HepG2 (cell line): ENCODE data around the gene STX1B. TPM values are rescaled to one million over a fixed set of nuclear protein-coding genes. Genes with fewer than 3 reads are reported as not detected.
A peak's percentile ranks its signal among the peaks of the same experiment; 100 is the strongest.

Source experiments
- CCDC6 ChIP-seq: sonication (generic); formaldehyde crosslinking; IDR thresholded peaks from 2 replicates; pipeline ENCODE4 v1.8.1; 2022; ENCODE audit warnings: mild to moderate bottlenecking, missing genetic modification reagents, moderate library complexity
- ETV6 ChIP-seq: sonication (generic); formaldehyde crosslinking; conservative IDR thresholded peaks from 2 replicates; pipeline ENCODE4 v1.4.0; 2020; ENCODE audit warnings: missing genetic modification reagents
- HMG20B ChIP-seq: conservative IDR thresholded peaks from 2 replicates; pipeline ENCODE4 v1.6.1; 2016; ENCODE audit warnings: missing genetic modification reagents, missing compliant biosample characterization
- HNRNPH1 ChIP-seq: fragments of 200-400 bp; formaldehyde crosslinking; optimal IDR thresholded peaks from 2 replicates; pipeline ENCODE3; 2017; ENCODE audit warnings: mild to moderate bottlenecking, low read depth, low read length
- HNRNPL ChIP-seq: fragments of 200-400 bp; formaldehyde crosslinking; IDR thresholded peaks from 2 replicates; pipeline ENCODE4 v1.6.1; 2017; ENCODE audit warnings: mild to moderate bottlenecking, low read depth, low read length
- JUND ChIP-seq: sonication (generic); formaldehyde crosslinking; IDR thresholded peaks from 2 replicates; pipeline ENCODE4 v1.8.0; 2022; ENCODE audit warnings: mild to moderate bottlenecking, missing genetic modification reagents
- NFKBIZ ChIP-seq: IDR thresholded peaks from 2 replicates; pipeline ENCODE4 v1.6.1; 2018; ENCODE audit warnings: missing genetic modification reagents, missing compliant biosample characterization
- NPAS2 ChIP-seq: sonication (generic); formaldehyde crosslinking; IDR thresholded peaks from 2 replicates; pipeline ENCODE4 v1.8.0; 2022; ENCODE audit warnings: mild to moderate bottlenecking, missing genetic modification reagents, borderline replicate concordance
- NR2F1 ChIP-seq, 2 experiments: fragments of 450-650 bp in 1 of 2; formaldehyde crosslinking in 1 of 2; IDR thresholded peaks; 2 replicates each; pipeline versions ENCODE4 v1.5.0 to v1.6.1; 2016 to 2020; ENCODE audit warnings: mild to moderate bottlenecking in 1 of 2, missing compliant biosample characterization in 1 of 2, missing genetic modification reagents in 1 of 2, moderate library complexity in 1 of 2
- SOX5 ChIP-seq: IDR thresholded peaks from 2 replicates; pipeline ENCODE4 v1.6.1; 2016; ENCODE audit warnings: borderline replicate concordance
- SOX6 ChIP-seq, 2 experiments: fragments of 450-650 bp in 1 of 2; sonication (generic) in 1 of 2; formaldehyde crosslinking in 1 of 2; IDR thresholded peaks; 2 replicates each; pipeline versions ENCODE4 v1.4.0 to v1.6.1; 2017 to 2020; ENCODE audit warnings: antibody characterized with exemption in 1 of 2, mild to moderate bottlenecking in 1 of 2, missing genetic modification reagents in 1 of 2
- WIZ ChIP-seq: sonication (generic); formaldehyde crosslinking; IDR thresholded peaks from 2 replicates; pipeline ENCODE4 v1.5.1; 2020; ENCODE audit warnings: mild to moderate bottlenecking, missing genetic modification reagents
- XBP1 ChIP-seq: sonication (generic); formaldehyde crosslinking; IDR thresholded peaks from 2 replicates; pipeline ENCODE4 v1.5.0; 2020; ENCODE audit warnings: missing genetic modification reagents
- ZBTB20 ChIP-seq: sonication (generic); formaldehyde crosslinking; IDR thresholded peaks from 2 replicates; pipeline ENCODE4 v1.8.1; 2023; ENCODE audit warnings: missing genetic modification reagents, low read depth, mild to moderate bottlenecking, borderline replicate concordance
- ZEB1 ChIP-seq: IDR thresholded peaks from 2 replicates; pipeline ENCODE4 v1.6.1; 2012; ENCODE audit warnings: mild to moderate bottlenecking, low read depth, inconsistent platforms; ENCODE audit not compliant: insufficient replicate concordance
- ZNF207 ChIP-seq: fragments of 450-650 bp; IDR thresholded peaks from 2 replicates; pipeline ENCODE4 v1.6.1; 2016; ENCODE audit warnings: antibody characterized with exemption, borderline replicate concordance
- ZNF329 ChIP-seq: sonication (generic); formaldehyde crosslinking; IDR thresholded peaks from 2 replicates; pipeline ENCODE4 v1.9.0; 2021; ENCODE audit warnings: low read depth, mild to moderate bottlenecking, missing genetic modification reagents
- ZNF747 ChIP-seq: sonication (generic); formaldehyde crosslinking; IDR thresholded peaks from 2 replicates; pipeline ENCODE4 v1.8.1; 2023; ENCODE audit warnings: missing genetic modification reagents, mild to moderate bottlenecking, borderline replicate concordance
- ZNF782 ChIP-seq: sonication (generic); formaldehyde crosslinking; IDR thresholded peaks from 2 replicates; pipeline ENCODE4 v1.4.0; 2020; ENCODE audit warnings: missing genetic modification reagents, mild to moderate bottlenecking, borderline replicate concordance
- ZNF790 ChIP-seq: sonication (generic); formaldehyde crosslinking; IDR thresholded peaks from 2 replicates; pipeline ENCODE4 v1.8.0; 2022; ENCODE audit warnings: missing genetic modification reagents, mild to moderate bottlenecking, borderline replicate concordance
- ZNF816 ChIP-seq: sonication (generic); formaldehyde crosslinking; IDR thresholded peaks from 2 replicates; pipeline ENCODE4 v1.8.0; 2022; ENCODE audit warnings: missing genetic modification reagents, mild to moderate bottlenecking, borderline replicate concordance
- polyA plus RNA-seq, 8 experiments: library from polyadenylated mRNA; depleted of rRNA in 3 of 8; stranded (reverse) in 7 of 8; unstranded in 1 of 8; fragments of >200 nt; fragmentation: Illumina TruSeq in 4 of 8; extraction: Trizol in 4 of 8; gene quantifications; 2 replicates each; pipeline versions ENCODE4 v1.2.1 to v1.2.3, GENCODE V29; 2011 to 2016; ENCODE audit warnings: low read depth in 4 of 8, missing spikeins in 1 of 8, mixed read lengths in 1 of 8; ENCODE audit not compliant: insufficient read depth in 1 of 8
- total RNA-seq, 5 experiments: library from RNA; depleted of rRNA; stranded (reverse); fragments of >200 nt; fragmentation: Illumina TruSeq; extraction: Trizol; gene quantifications; 2 replicates each; pipeline ENCODE4 v1.2.3, GENCODE V29; 2016; ENCODE audit warnings: low read depth in 1 of 5
- TF ChIP-seq, protein P1 (sequence below): sonication (generic); formaldehyde crosslinking; IDR thresholded peaks from 2 replicates; pipeline ENCODE4 v1.5.1; 2020; ENCODE audit warnings: mild to moderate bottlenecking, missing genetic modification reagents
- TF ChIP-seq, protein P2 (sequence below): sonication (generic); formaldehyde crosslinking; IDR thresholded peaks from 2 replicates; pipeline ENCODE4 v1.4.0; 2020; ENCODE audit warnings: mild to moderate bottlenecking, low read depth, missing genetic modification reagents

Gene STX1B
- total and polyA plus RNA-seq, 2 of the 13 experiments (the other 11 are each of a cell fraction or from before 2014, with no cell fraction given), result 2.1 to 3.0 TPM

DNA sequence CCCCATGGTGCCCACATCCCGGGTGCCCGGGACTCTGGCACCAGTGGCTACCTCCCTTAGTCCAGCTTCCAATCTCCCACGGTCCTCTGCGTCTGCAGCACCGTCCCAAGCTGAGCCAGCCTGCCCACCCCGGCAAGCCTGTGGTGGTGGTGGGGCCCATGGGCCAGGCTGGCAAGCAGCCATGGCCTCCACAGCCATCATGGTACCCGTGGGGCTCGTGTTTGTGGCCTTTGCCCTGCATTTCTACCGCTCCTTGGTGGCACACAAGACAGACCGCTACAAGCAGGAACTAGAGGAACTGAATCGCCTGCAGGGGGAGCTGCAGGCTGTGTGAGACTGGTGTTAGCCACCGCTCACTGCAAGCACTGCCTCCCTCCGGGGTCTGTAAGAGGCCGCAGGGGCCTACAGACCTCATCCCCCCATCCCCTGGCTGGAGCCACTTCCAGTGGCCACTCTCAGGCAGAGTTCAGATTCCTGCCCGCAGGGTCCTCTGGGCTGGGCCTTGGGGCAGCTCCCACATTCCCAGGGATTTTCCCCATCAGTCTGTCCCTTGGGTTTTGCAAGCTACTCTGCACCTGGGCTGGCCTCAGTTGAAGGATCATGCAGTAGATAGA is 56.8 kb downstream of the STX1B start (continued):
- TF ChIP-seq NR2F1 (CRISPR knock-in tag; IDR thresholded peaks at IDR 0.05) (no peak), HMG20B (CRISPR knock-in tag) (no peak), ZBTB20 (0 out of 2 replicates have a peak, but pooled peaks have one; percentile 60), NFKBIZ (CRISPR knock-in tag) (no peak), JUND (no peak), ZNF790 (CRISPR knock-in tag) (no peak), ZNF747 (CRISPR knock-in tag) (0 out of 2 replicates have a peak, but pooled peaks have one; percentile 37), ZNF816 (CRISPR knock-in tag) (no peak), ZNF782 (CRISPR knock-in tag) (peak; percentile 53; the same call in 1 of the 2 replicates), NPAS2 (CRISPR knock-in tag) (no peak), WIZ (CRISPR knock-in tag) (no peak), XBP1 (CRISPR knock-in tag) (no peak), SOX5 (CRISPR knock-in tag) (0 out of 2 replicates have a peak, but pooled peaks have one; percentile 42), HNRNPL (peak; percentile 94), ZEB1 (peak; percentile 56), ZNF207 (no peak), HNRNPH1 (no peak), ETV6 (CRISPR knock-in tag) (no peak; the same call in 1 of the 2 replicates), SOX6 (IDR thresholded peaks at IDR 0.05) (no peak), SOX6 (CRISPR knock-in tag; IDR thresholded peaks at IDR 0.05) (peak; percentile 47; the same call in 1 of the 2 replicates), ZNF329 (CRISPR knock-in tag) (no peak), CCDC6 (CRISPR knock-in tag) (peak; percentile 67; the same call in 1 of the 2 replicates)
- TF ChIP-seq, protein P1, sequence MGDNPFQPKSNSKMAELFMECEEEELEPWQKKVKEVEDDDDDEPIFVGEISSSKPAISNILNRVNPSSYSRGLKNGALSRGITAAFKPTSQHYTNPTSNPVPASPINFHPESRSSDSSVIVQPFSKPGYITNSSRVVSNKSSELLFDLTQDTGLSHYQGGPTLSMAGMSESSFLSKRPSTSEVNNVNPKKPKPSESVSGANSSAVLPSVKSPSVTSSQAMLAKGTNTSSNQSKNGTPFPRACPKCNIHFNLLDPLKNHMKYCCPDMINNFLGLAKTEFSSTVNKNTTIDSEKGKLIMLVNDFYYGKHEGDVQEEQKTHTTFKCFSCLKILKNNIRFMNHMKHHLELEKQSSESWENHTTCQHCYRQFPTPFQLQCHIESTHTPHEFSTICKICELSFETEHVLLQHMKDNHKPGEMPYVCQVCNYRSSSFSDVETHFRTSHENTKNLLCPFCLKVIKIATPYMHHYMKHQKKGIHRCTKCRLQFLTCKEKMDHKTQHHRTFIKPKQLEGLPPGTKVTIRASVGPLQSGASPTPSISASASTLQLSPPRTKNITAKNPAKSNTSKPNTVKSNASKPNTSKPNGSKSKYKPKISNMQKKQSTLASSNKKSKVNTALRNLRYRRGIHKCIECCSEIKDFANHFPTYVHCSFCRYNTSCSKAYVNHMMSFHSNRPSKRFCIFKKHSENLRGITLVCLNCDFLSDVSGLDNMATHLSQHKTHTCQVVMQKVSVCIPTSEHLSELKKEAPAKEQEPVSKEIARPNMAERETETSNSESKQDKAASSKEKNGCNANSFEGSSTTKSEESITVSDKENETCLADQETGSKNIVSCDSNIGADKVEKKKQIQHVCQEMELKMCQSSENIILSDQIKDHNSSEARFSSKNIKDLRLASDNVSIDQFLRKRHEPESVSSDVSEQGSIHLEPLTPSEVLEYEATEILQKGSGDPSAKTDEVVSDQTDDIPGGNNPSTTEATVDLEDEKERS (CRISPR knock-in tag), result peak; percentile 71; the same call in 1 of the 2 replicates
- TF ChIP-seq, protein P2, sequence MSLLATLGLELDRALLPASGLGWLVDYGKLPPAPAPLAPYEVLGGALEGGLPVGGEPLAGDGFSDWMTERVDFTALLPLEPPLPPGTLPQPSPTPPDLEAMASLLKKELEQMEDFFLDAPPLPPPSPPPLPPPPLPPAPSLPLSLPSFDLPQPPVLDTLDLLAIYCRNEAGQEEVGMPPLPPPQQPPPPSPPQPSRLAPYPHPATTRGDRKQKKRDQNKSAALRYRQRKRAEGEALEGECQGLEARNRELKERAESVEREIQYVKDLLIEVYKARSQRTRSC (CRISPR knock-in tag), result no peak
